GM18511 (cell line): Measurements from ENCODE around the gene LIPG.

Source experiments
- ATAC-seq: cut with Tn5 transposase; IDR thresholded peaks from one replicate; pipeline ENCODE4 v1.9.1; 2021; ENCODE audit warnings: mild to moderate bottlenecking, moderate library complexity; ENCODE audit not compliant: unreplicated experiment

Gene LIPG

DNA sequence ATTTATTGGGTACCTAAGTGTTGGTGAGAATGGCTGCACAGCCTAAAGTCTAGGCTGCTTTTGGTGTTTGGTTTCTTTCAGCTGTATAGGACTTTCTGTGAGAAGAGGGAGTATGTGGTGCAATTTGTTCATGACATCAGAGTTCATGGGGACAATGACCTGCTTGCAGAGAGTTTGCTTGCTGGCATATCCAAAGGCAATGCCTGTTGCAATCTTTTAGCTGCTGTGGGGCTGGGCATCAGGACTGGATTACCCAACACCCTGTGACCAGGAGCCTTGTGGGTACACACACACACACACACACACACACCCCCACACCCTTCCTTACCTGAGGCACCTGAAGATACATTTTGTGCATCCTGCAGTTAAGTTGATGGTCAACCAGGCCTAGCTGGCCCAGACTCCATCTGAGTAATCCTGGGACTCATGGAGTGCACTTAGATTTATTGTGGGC is 68.4 kb downstream of the LIPG start:
- ATAC-seq = no peak

GRCh38 chr18:49631146-49631866 is 69.4 kb downstream of the LIPG start:
- no peak for ATAC-seq

DNA sequence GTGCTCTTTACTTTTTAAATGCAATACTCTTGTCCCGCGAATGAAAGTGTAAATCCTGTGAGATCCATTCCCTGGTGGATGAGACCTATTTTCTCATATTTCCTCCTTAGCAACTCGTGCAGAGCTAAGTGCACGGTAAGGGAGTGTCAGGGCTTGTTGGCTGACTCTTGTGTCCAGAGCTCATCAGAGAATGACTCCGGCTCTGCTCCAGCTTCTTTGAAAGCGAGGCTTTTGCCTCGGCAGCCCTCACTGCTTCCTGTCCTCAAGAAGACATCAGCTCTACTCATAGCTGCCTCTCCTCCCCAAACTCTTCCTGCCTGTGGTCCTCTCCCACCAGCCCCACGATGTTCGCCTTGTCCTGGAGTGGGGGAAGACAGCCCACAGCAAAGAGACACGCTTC is 70.7 kb downstream of the LIPG start:
- no peak for ATAC-seq

DNA sequence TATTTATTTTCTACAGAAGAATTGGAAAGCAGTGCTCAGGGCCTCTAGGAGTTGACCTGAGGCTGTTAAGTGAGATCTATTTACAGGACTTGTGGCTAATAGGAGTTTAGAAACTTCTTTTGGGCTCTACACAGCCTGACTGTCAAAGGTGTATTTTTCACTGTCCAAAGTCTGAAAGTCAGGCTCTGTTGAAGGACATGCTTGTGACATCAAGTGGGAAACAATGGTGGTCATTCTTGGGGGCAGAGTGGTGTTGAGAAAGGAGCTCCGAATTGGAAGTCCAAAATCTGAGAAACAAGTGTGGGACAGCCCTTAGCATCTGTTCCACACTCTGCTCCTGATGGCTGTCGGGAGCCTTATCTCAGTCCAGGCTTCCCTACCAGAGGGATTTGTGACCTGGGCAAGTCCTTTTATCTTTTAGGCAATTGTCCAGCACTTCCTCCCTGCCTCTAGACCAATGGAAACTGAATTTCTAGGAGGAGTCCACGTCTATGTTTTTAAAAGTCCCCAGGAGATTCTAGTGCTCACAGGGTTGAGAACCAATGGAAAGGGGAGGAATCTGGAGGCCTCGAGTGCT is 76.4 kb downstream of the LIPG start:
- ATAC-seq = no peak

DNA sequence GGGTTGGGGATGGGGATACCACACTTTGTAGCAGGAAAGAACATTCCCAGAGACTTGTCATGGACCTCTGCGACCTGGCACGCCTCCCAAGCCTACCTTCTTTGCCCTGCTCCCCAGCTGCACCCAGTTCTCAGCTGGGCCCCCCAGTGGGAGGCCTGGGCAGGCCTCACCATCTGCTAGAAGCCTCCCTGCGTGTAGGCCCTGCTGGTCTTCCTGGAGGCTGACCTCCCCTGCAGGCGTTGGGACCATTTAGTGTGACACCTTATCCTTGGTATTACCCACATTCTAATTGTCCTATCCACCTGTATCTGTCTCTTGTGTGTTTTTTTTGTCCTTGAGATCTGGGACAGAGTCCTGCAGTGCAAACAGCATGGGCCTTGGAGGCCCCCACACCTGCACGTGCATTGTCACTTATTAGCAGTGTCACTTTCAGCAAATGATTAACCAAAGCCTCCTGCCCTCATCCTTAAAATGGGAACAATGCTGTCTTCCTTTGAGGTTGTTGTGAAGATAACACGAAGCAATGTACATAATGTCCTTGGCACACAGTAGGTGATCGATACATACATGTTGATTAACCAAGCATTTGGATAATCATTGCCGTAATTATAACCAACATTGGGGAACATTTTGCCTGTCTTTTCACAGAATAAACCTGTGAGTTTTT is 77.2 kb downstream of the LIPG start:
- ATAC-seq = no peak

GRCh38 chr18:49639643-49640391 is 78.0 kb downstream of the LIPG start:
- ATAC-seq = no peak

DNA sequence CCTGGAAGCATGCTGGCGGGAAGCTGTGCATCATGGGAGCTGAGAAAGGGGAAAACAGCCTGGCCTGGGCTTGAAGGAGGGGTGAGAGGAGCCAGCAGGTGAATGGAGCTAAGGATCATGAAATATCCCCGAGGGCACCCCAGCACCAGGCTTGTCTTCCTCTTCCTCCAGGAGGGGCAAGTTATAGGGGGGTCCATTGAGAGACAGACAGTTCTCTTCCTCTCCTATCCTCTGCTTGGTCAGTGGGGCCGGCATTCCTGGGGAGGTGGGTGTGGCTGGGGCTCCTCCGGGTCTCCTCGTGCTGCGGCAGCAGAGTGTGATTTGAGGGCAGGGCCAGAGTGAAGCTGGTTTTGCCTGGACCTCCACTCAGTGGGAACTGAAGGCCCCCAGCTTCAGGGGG is 78.9 kb downstream of the LIPG start:
- no peak for ATAC-seq

- no peak for ATAC-seq
These were observed 83.3 kb downstream of the LIPG start for GRCh38 chr18:49645196-49645595.

DNA sequence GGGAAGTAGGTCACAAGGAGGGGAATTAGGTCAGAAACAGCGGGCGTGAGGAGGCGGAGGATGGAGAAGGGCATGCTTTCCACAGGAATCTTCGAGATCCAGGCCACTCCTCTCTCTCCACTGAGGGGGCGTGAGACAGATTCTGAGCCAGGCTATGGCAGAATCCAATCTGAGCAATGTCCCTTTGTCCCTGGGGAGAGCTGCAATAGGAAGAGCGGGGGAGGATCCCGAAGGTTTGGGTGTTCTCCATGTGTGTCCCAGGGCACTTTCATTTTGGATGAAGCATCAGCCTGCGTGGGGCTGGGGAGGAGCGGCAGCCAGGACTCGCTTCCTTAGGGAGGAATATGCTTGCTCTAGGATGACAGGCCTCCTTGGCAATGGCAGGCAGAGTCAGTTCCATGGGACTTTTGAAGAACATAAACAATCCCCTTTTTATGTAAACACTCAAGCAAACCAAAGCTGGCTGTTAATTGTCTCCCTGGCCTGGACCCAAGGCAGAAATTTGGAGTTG is 84.0 kb downstream of the LIPG start:
- ATAC-seq = no peak

DNA sequence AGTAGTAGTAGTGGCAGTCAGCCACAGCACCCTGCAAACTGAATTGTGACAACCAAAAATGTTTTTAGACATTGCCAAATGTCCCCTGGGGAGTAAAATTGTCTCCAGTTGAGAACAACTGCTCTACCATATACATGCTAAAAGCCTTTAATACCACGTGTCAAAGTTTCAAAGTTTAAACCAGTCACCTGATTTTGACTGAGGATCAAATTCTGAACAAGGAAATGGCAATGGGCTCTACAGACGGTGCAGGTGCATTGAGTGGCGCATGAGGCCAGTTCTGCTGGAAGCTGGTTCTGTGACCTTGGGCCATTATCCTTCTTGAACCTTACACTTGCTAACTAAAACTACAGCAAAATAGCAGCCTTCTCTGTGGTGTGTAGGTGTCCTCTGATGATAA is 85.0 kb downstream of the LIPG start:
- ATAC-seq = no peak

GRCh38 chr18:49647496-49648168 is 85.8 kb downstream of the LIPG start:
- no peak for ATAC-seq

DNA sequence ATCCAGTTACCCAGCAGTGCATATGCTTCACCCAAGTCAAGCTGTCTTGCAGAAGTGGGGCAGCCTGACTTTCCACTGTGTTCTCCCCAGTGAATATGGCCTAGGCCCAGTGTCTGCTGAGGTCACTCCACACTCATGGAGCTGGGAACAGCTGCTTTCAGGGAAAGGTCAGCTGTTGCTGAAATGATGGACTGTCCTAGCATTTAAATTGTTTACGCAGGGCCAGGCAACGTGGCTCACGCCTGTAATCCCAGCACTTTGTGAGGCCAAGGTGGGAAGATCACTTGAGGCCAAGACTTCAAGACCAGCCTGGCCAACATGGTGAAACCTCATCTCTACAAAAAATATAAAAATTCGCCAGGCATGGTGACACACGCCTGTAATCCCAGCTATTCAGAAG is 86.5 kb downstream of the LIPG start:
- ATAC-seq = no peak
